GM18907 (cell line): Measurements from ENCODE around the gene ANO4.

Experiments
- ATAC-seq: cut with Tn5 transposase; IDR thresholded peaks from one replicate; pipeline ENCODE4 v1.9.1; 2021; ENCODE audit warnings: mild to moderate bottlenecking, moderate library complexity; ENCODE audit not compliant: unreplicated experiment

ANO4 gene

DNA sequence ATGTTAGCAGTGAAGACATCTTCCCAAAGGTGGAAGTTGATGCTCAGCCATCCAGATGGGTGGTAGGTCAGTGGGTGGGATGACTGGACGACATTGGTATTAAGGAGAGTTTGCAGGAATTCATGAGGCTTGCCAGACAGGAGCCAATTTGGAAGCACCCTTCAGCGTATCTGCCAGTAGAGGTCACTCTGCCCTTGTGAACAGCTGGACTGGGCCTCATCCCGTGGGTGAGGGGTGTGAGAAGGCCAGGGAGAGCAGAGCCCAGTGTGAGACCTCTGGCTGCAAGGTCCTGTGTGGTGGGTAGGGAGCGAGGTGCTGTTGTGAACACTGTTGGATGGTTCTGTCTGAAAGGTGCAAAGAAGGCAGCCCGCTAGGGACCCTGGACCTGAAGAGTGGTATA, 377.7 kb downstream of the ANO4 start:
- no peak for ATAC-seq

GRCh38 chr12:101173197-101173749, 378.7 kb downstream of the ANO4 start:
- ATAC-seq = no peak

DNA sequence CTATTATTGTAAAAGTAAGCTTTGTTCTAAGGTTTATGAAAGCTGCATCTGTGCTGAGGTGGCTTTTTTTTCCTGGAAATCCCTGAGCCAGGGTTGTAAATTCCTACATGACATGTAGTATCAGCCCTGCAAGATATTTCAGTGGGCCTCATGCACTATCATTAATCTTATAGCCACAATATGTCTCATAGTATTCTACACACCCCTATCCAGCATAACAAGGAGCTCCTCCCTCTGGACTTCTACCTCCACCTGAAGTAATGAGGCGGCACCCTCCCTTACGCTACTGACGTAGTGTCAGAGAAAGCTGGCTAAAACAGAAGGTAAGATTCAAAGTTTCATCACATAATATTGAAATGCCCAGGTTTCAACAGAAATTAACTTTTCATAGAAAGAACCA, 380.0 kb downstream of the ANO4 start:
- no peak for ATAC-seq
